ENCODE data around the gene CYP1A2. TPM values are rescaled to one million over a fixed set of nuclear protein-coding genes. Genes with fewer than 3 reads are reported as not detected.

Gene CYP1A2
- total RNA-seq, 2 donors from 2014 or later = not detected

DNA sequence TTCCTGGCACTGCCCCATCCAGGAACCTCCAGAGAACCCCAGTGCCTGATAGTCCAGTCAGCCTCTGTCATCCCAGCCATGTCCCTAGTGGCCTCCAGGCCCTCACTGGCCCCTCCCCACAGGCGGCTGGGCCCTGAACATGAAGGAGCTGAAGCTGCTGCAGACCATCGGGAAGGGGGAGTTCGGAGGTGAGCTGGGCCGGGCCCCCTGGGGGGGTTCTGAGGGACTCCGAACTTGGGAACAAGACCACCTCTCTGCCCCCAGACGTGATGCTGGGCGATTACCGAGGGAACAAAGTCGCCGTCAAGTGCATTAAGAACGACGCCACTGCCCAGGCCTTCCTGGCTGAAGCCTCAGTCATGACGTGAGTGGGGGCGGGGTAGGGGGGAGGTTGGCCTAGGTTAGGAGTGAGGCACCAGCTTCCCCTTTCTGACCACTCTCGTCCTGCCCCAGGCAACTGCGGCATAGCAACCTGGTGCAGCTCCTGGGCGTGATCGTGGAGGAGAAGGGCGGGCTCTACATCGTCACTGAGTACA, 52.0 kb downstream of the CYP1A2 start:
- Histone ChIP-seq H3K4me3 (no peak overlapping the region), H3K9me3 (no peaks in the 10 kb centered on the region), H3K27ac (no peak overlapping the region), H3K4me1 (ENCODE audit: control insufficient read depth in 1 of 2, low read depth in 2 of 2) (no peaks in the 10 kb centered on the region), H3K36me3 (peaks cover 21% of the 10 kb centered on the region), H3K27me3 (replicated peaks; ENCODE audit: insufficient read depth) (no peaks in the 10 kb centered on the region)
- TF ChIP-seq, protein P1, sequence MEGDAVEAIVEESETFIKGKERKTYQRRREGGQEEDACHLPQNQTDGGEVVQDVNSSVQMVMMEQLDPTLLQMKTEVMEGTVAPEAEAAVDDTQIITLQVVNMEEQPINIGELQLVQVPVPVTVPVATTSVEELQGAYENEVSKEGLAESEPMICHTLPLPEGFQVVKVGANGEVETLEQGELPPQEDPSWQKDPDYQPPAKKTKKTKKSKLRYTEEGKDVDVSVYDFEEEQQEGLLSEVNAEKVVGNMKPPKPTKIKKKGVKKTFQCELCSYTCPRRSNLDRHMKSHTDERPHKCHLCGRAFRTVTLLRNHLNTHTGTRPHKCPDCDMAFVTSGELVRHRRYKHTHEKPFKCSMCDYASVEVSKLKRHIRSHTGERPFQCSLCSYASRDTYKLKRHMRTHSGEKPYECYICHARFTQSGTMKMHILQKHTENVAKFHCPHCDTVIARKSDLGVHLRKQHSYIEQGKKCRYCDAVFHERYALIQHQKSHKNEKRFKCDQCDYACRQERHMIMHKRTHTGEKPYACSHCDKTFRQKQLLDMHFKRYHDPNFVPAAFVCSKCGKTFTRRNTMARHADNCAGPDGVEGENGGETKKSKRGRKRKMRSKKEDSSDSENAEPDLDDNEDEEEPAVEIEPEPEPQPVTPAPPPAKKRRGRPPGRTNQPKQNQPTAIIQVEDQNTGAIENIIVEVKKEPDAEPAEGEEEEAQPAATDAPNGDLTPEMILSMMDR (IDR thresholded peaks at IDR 0.05) = no peak
- ATAC-seq (ENCODE audit: insufficient number of reproducible peaks, low FRiP score, low read depth) (no peak), DNase-seq (ENCODE audit: low spot score) (no peak)

DNA sequence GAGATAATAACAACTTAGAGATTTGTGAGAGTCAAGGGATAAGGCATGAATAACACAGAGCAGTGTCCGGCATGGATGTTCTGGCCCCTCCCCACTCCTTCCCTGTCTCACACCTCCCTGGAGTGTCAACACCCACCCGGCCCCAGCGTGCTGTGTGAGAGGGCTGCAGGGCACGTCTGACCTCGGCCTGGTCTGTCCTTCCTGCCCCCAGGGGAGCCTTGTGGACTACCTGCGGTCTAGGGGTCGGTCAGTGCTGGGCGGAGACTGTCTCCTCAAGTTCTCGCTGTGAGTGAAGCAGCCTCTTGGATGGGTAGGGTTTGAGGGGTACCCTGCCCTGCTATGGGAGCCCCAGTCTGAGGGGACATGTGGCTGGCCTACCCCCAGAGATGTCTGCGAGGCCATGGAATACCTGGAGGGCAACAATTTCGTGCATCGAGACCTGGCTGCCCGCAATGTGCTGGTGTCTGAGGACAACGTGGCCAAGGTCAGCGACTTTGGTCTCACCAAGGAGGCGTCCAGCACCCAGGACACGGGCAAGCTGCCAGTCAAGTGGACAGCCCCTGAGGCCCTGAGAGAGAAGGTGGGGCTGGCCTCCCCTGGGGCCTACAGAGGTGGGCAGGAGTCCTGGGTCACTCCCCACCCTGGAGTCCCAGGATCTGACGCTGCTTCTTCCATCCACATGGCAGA, 52.8 kb downstream of the CYP1A2 start:
- DNase-seq (ENCODE audit: low spot score) (no peak), ATAC-seq (ENCODE audit: insufficient number of reproducible peaks, low FRiP score, low read depth) (no peak)
- H3K27me3 ChIP-seq (replicated peaks; ENCODE audit: insufficient read depth) = no peaks in the 10 kb centered on the region
- no peak overlapping the region for H3K27ac ChIP-seq
- H3K4me1 ChIP-seq (ENCODE audit: control insufficient read depth in 1 of 2, low read depth in 2 of 2) = no peaks in the 10 kb centered on the region
- no peaks in the 10 kb centered on the region for H3K9me3 ChIP-seq
- H3K4me3 ChIP-seq = no peak overlapping the region
- TF ChIP-seq, protein P1 (IDR thresholded peaks at IDR 0.05) = no peak
- H3K36me3 ChIP-seq = peaks cover 21% of the 10 kb centered on the region

DNA sequence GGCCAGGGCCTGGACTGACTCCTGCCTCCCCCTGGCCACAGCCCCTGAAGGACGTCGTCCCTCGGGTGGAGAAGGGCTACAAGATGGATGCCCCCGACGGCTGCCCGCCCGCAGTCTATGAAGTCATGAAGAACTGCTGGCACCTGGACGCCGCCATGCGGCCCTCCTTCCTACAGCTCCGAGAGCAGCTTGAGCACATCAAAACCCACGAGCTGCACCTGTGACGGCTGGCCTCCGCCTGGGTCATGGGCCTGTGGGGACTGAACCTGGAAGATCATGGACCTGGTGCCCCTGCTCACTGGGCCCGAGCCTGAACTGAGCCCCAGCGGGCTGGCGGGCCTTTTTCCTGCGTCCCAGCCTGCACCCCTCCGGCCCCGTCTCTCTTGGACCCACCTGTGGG, 53.6 kb downstream of the CYP1A2 start:
- TF ChIP-seq, protein P1 (IDR thresholded peaks at IDR 0.05) = no peak
- Histone ChIP-seq H3K36me3 (peaks cover 21% of the 10 kb centered on the region), H3K4me1 (ENCODE audit: control insufficient read depth in 1 of 2, low read depth in 2 of 2) (no peaks in the 10 kb centered on the region), H3K27me3 (replicated peaks; ENCODE audit: insufficient read depth) (no peaks in the 10 kb centered on the region), H3K9me3 (no peaks in the 10 kb centered on the region), H3K4me3 (no peak overlapping the region), H3K27ac (no peak overlapping the region)
- ATAC-seq (ENCODE audit: insufficient number of reproducible peaks, low FRiP score, low read depth) (no peak), DNase-seq (ENCODE audit: low spot score) (no peak)

DNA sequence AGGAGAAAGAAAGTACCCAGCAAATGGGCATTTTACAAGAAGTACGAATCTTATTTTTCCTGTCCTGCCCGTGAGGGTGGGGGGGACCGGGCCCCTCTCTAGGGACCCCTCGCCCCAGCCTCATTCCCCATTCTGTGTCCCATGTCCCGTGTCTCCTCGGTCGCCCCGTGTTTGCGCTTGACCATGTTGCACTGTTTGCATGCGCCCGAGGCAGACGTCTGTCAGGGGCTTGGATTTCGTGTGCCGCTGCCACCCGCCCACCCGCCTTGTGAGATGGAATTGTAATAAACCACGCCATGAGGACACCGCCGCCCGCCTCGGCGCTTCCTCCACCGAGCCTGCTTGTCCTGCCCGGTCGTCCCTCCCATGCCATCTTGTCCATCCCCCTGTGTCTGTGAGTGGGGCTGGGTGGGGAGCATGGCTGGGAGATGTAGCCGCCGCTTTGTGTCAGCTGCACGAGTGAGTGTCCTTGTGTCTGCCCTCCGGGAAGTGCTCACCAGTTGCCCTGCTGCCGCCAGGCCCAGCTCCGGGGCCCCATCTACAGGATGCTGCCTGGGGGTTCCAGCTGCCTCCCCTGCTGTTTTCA, 54.3 kb downstream of the CYP1A2 start:
- TF ChIP-seq, protein P1 (IDR thresholded peaks at IDR 0.05) = no peak
- peaks cover 21% of the 10 kb centered on the region for H3K36me3 ChIP-seq
- H3K9me3 ChIP-seq = no peaks in the 10 kb centered on the region
- no peaks in the 10 kb centered on the region for H3K4me1 ChIP-seq (ENCODE audit: control insufficient read depth in 1 of 2, low read depth in 2 of 2)
- H3K27ac ChIP-seq = no peak overlapping the region
- ATAC-seq (ENCODE audit: insufficient number of reproducible peaks, low FRiP score, low read depth) (no peak), DNase-seq (ENCODE audit: low spot score) (no peak)
- H3K27me3 ChIP-seq (replicated peaks; ENCODE audit: insufficient read depth) = no peaks in the 10 kb centered on the region
- H3K4me3 ChIP-seq = no peak overlapping the region

DNA sequence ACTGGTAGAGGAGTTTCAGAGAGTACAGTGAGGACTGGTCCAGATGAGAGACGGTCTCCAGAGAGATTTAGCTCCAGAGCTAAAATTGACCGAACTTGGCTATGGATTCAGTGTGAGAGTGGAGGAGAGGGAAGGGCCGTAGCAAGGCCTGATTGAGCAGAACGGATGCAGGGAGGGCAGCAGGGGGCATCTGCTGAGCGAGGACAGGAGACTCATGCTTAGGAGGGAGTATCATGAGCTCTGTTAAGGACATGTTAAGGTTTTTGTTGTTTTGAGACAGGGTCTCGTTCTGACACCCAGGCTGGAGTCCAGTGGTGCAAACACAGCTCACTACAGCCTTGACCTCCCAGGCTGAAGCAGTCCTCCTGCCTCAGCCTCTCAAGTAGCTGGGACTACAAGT, 56.3 kb downstream of the CYP1A2 start:
- DNase-seq (ENCODE audit: low spot score) (no peak), ATAC-seq (ENCODE audit: insufficient number of reproducible peaks, low FRiP score, low read depth) (no peak)
- Histone ChIP-seq H3K27me3 (replicated peaks; ENCODE audit: insufficient read depth) (no peaks in the 10 kb centered on the region), H3K4me3 (no peak overlapping the region), H3K36me3 (peaks cover 19% of the 10 kb centered on the region), H3K9me3 (no peaks in the 10 kb centered on the region), H3K4me1 (ENCODE audit: control insufficient read depth in 1 of 2, low read depth in 2 of 2) (no peaks in the 10 kb centered on the region), H3K27ac (no peak overlapping the region)
- TF ChIP-seq, protein P1 (IDR thresholded peaks at IDR 0.05) = no peak

Other genes starting within 250 kb of the CYP1A2 start
- 10 to 100 TPM in 1 of 2 donors, 1 to 10 TPM in 1; 8.9 to 15.0 TPM for gene ARID3B, start 207.6 kb upstream of the CYP1A2 start, total RNA-seq
- gene CLK3, start 133.0 kb upstream of the CYP1A2 start, total RNA-seq = 100 to 1,000 TPM; 114 to 156 TPM
- 10 to 100 TPM; 11.5 to 16.2 TPM for gene EDC3, start 52.8 kb upstream of the CYP1A2 start, total RNA-seq
- under 1 TPM in 1 of 2 donors, not detected in 1; 0.54 TPM for gene CYP1A1, start 23.3 kb upstream of the CYP1A2 start, total RNA-seq
- gene CSK, start 33.2 kb downstream of the CYP1A2 start, total RNA-seq = 10 to 100 TPM; 32.7 to 61.6 TPM
- gene LMAN1L, start 64.0 kb downstream of the CYP1A2 start, total RNA-seq = not detected
- gene CPLX3, start 77.8 kb downstream of the CYP1A2 start, total RNA-seq = not detected
- gene ULK3, start 94.3 kb downstream of the CYP1A2 start, total RNA-seq = 10 to 100 TPM; 34.9 to 72.2 TPM
- 10 to 100 TPM; 62.1 to 84.5 TPM for gene SCAMP2, start 124.5 kb downstream of the CYP1A2 start, total RNA-seq
- gene MPI, start 141.2 kb downstream of the CYP1A2 start, total RNA-seq = 10 to 100 TPM; 45.6 to 65.5 TPM
- 10 to 100 TPM; 61.1 to 85.6 TPM for gene FAM219B, start 158.0 kb downstream of the CYP1A2 start, total RNA-seq
- 10 to 100 TPM; 45.2 to 66.3 TPM for gene COX5A, start 189.2 kb downstream of the CYP1A2 start, total RNA-seq
- gene RPP25, start 207.9 kb downstream of the CYP1A2 start, total RNA-seq = 10 to 100 TPM; 11.7 to 11.8 TPM
- 1 to 10 TPM; 1.5 to 3.5 TPM for gene SCAMP5, start 246.7 kb downstream of the CYP1A2 start, total RNA-seq